ENCODE measurements around the gene GATA1.

GATA1 gene

DNA sequence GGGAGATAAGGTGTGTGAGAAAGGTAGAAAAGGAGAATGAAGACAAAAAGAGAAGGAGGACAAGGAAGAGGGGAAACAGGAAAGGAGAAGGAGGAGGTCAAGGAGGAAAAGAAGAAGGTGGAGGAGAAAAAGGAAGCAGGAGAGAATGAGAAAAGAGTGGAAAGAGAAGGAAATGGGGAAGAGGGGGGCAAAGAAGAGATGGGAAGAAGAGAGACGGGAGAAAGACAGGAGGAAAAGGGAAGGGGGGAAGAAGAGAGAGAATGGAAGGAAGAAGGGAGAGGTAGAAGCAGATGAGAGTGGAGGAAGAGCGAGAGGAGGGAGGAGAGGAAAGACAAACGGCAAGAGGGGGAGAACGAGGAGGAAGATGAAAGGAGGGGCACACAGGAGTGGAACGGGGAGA, 4.1 kb downstream of the GATA1 start:
- no peak for TF ChIP-seq POU2F2 (IDR thresholded peaks at IDR 0.05; ENCODE audit: low read depth, low read length)
- TF ChIP-seq POLR2AphosphoS5 (IDR thresholded peaks at IDR 0.05; ENCODE audit: low read depth, low read length), result no peak
- TF ChIP-seq PAX5 (IDR thresholded peaks at IDR 0.05; ENCODE audit: insufficient read depth, low read length, severe bottlenecking), result no peak
- no peak for TF ChIP-seq SPI1 (IDR thresholded peaks at IDR 0.05; ENCODE audit: low read depth, low read length)
- no peak for TF ChIP-seq TAF1 (IDR thresholded peaks at IDR 0.05; ENCODE audit: low read depth, low read length)
- no peak for TF ChIP-seq POLR2A (IDR thresholded peaks at IDR 0.05; ENCODE audit: low read depth, low read length)
- DNase-seq (ENCODE audit: insufficient read length, low spot score), result no peak
- FAIRE-seq, result no peak

DNA sequence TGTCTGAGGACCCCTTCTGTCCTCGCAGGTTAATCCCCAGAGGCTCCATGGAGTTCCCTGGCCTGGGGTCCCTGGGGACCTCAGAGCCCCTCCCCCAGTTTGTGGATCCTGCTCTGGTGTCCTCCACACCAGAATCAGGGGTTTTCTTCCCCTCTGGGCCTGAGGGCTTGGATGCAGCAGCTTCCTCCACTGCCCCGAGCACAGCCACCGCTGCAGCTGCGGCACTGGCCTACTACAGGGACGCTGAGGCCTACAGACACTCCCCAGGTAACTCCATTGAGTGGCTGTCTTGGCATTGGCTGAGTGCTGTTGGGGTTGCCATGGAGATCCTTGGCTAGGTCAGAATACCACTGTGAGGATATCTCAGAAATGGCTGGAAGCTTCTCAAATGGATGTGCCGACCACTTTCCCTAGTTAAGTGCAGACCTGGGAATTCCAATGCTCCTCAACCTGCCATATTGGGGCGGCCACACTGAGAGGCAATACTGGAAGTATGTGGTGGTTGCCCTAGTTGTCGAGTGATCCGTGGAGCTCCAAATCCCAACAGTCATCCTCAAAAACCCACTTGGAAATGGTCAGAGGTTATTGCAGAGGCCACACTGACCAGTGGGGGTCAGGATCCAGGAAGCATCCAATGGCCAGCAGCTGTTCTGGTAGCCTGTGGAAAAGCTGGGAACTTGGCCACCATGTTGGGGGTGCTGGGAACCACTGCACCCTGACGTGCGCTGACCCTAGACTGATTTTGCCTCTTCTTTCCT, 4.9 kb downstream of the GATA1 start:
- TF ChIP-seq POLR2A (IDR thresholded peaks at IDR 0.05; ENCODE audit: low read depth, low read length), result no peak
- no peak for TF ChIP-seq PAX5 (IDR thresholded peaks at IDR 0.05; ENCODE audit: insufficient read depth, low read length, severe bottlenecking)
- TF ChIP-seq POLR2AphosphoS5 (IDR thresholded peaks at IDR 0.05; ENCODE audit: low read depth, low read length), result no peak
- no peak for TF ChIP-seq SPI1 (IDR thresholded peaks at IDR 0.05; ENCODE audit: low read depth, low read length)
- TF ChIP-seq POU2F2 (IDR thresholded peaks at IDR 0.05; ENCODE audit: low read depth, low read length), result no peak
- TF ChIP-seq TAF1 (IDR thresholded peaks at IDR 0.05; ENCODE audit: low read depth, low read length), result no peak
- FAIRE-seq (no peak), DNase-seq (ENCODE audit: insufficient read length, low spot score) (no peak)

DNA sequence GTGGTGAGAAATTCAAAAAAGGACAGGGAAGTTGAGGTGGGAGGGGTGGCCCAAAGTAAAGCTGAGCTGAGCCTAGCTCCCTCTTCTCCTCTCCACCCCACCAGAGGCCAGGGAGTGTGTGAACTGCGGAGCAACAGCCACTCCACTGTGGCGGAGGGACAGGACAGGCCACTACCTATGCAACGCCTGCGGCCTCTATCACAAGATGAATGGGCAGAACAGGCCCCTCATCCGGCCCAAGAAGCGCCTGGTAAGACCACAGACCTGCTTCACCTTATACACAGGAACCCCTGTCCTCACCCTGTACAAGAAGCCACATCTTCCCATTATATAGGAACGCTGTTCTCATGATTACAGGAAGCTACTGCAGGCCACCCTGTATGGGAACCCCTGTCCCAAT, 5.8 kb downstream of the GATA1 start:
- DNase-seq (ENCODE audit: insufficient read length, low spot score) (no peak), FAIRE-seq (no peak)
- TF ChIP-seq POU2F2 (IDR thresholded peaks at IDR 0.05; ENCODE audit: low read depth, low read length) (no peak), POLR2A (IDR thresholded peaks at IDR 0.05; ENCODE audit: low read depth, low read length) (no peak), PAX5 (IDR thresholded peaks at IDR 0.05; ENCODE audit: insufficient read depth, low read length, severe bottlenecking) (no peak), SPI1 (IDR thresholded peaks at IDR 0.05; ENCODE audit: low read depth, low read length) (no peak)

DNA sequence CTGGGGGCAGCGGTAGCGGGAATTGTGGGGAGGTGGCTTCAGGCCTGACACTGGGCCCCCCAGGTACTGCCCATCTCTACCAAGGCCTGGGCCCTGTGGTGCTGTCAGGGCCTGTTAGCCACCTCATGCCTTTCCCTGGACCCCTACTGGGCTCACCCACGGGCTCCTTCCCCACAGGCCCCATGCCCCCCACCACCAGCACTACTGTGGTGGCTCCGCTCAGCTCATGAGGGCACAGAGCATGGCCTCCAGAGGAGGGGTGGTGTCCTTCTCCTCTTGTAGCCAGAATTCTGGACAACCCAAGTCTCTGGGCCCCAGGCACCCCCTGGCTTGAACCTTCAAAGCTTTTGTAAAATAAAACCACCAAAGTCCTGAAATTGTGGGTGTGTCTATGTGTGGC, 7.5 kb downstream of the GATA1 start:
- FAIRE-seq (no peak), DNase-seq (ENCODE audit: insufficient read length, low spot score) (no peak)
- TF ChIP-seq TAF1 (IDR thresholded peaks at IDR 0.05; ENCODE audit: low read depth, low read length) (no peak), POLR2AphosphoS5 (IDR thresholded peaks at IDR 0.05; ENCODE audit: low read depth, low read length) (no peak), PAX5 (IDR thresholded peaks at IDR 0.05; ENCODE audit: insufficient read depth, low read length, severe bottlenecking) (no peak), POLR2A (IDR thresholded peaks at IDR 0.05; ENCODE audit: low read depth, low read length) (no peak), POU2F2 (IDR thresholded peaks at IDR 0.05; ENCODE audit: low read depth, low read length) (no peak), SPI1 (IDR thresholded peaks at IDR 0.05; ENCODE audit: low read depth, low read length) (no peak)

DNA sequence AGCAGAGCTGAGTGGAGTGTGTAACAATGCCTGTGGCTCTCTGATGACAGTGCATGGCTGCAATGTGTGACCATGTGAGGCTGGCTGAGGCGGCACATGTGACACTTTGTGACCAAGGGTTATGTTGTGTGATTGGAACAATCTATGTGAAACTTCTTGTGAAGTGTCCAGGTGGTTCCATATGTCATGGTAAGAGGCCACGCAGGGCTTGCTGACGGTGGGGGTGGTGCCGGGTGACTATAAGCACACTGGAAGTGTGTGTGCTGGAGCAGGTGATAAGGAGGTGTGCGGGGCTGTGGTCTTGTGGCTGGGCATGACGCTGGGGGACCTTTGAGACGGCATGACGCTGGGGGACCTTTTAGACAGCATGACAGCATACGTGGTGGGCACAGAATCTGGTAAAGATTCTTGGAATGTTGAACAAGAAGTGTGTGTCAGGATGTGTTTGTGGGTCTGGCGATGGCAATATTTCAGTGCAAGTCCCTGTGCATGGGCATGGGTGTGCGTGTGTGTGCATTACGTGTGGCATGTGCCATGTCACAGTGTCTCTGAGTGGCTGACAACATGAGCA, 8.0 kb downstream of the GATA1 start:
- DNase-seq (ENCODE audit: insufficient read length, low spot score), result no peak
- no peak for FAIRE-seq
- TF ChIP-seq POLR2A (IDR thresholded peaks at IDR 0.05; ENCODE audit: low read depth, low read length) (no peak), POU2F2 (IDR thresholded peaks at IDR 0.05; ENCODE audit: low read depth, low read length) (no peak), SPI1 (IDR thresholded peaks at IDR 0.05; ENCODE audit: low read depth, low read length) (no peak), TAF1 (IDR thresholded peaks at IDR 0.05; ENCODE audit: low read depth, low read length) (no peak), POLR2AphosphoS5 (IDR thresholded peaks at IDR 0.05; ENCODE audit: low read depth, low read length) (no peak), PAX5 (IDR thresholded peaks at IDR 0.05; ENCODE audit: insufficient read depth, low read length, severe bottlenecking) (no peak)

GRCh38 chrX:48794911-48795515, 8.6 kb downstream of the GATA1 start:
- no peak for FAIRE-seq
- no peak for TF ChIP-seq POU2F2 (IDR thresholded peaks at IDR 0.05; ENCODE audit: low read depth, low read length)
- no peak for TF ChIP-seq PAX5 (IDR thresholded peaks at IDR 0.05; ENCODE audit: insufficient read depth, low read length, severe bottlenecking)
- TF ChIP-seq POLR2AphosphoS5 (IDR thresholded peaks at IDR 0.05; ENCODE audit: low read depth, low read length), result no peak
- TF ChIP-seq POLR2A (IDR thresholded peaks at IDR 0.05; ENCODE audit: low read depth, low read length), result no peak
- TF ChIP-seq SPI1 (IDR thresholded peaks at IDR 0.05; ENCODE audit: low read depth, low read length), result no peak
- no peak for TF ChIP-seq TAF1 (IDR thresholded peaks at IDR 0.05; ENCODE audit: low read depth, low read length)
- DNase-seq (ENCODE audit: insufficient read length, low spot score), result no peak

GRCh38 chrX:48798318-48798717, 11.9 kb downstream of the GATA1 start:
- no peak for FAIRE-seq
- no peak for DNase-seq (ENCODE audit: insufficient read length, low spot score)
- TF ChIP-seq SPI1 (IDR thresholded peaks at IDR 0.05; ENCODE audit: low read depth, low read length) (no peak), PAX5 (IDR thresholded peaks at IDR 0.05; ENCODE audit: insufficient read depth, low read length, severe bottlenecking) (no peak), TAF1 (IDR thresholded peaks at IDR 0.05; ENCODE audit: low read depth, low read length) (no peak), POLR2AphosphoS5 (IDR thresholded peaks at IDR 0.05; ENCODE audit: low read depth, low read length) (no peak), POU2F2 (IDR thresholded peaks at IDR 0.05; ENCODE audit: low read depth, low read length) (no peak), POLR2A (IDR thresholded peaks at IDR 0.05; ENCODE audit: low read depth, low read length) (no peak)

DNA sequence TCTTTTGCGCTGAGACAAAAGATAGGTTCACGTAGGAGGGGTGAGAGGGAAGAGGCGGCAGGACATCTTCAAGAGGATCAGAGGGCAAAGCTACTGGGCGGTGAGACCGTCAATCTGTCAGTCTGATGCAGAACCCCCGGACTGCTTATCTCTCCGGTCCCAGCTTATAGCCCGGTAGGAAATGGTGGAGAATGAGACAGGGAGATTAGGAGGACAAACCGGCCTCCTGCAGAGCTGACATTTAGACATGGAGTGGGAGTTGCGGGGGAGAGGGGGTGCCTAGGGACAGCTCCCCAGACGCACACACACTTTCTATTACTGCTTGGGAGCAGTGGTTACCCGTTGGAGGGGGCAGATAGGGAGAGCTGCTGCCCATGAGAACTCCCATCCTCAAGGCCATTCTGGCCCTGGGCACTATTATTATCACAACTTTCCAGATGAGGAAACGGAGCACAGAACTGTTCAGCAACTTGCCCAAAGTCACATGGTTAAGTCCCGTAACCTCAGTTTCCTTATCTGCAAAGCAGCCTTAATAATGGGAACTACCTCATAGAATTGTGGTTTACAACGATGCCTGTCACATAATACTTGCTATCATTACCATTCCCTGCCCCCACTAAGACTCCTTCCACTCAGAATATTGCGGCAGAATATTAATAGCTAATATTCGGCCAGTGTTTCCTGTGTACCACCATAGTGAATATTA, 14.3 kb downstream of the GATA1 start:
- FAIRE-seq (no peak), DNase-seq (ENCODE audit: insufficient read length, low spot score) (no peak)
- TF ChIP-seq TAF1 (IDR thresholded peaks at IDR 0.05; ENCODE audit: low read depth, low read length) (no peak), POLR2A (IDR thresholded peaks at IDR 0.05; ENCODE audit: low read depth, low read length) (no peak), PAX5 (IDR thresholded peaks at IDR 0.05; ENCODE audit: insufficient read depth, low read length, severe bottlenecking) (no peak), POU2F2 (IDR thresholded peaks at IDR 0.05; ENCODE audit: low read depth, low read length) (no peak), SPI1 (IDR thresholded peaks at IDR 0.05; ENCODE audit: low read depth, low read length) (no peak), POLR2AphosphoS5 (IDR thresholded peaks at IDR 0.05; ENCODE audit: low read depth, low read length) (no peak)

Data from GM12891 (cell line).